Esophagus muscularis mucosa (tissue), 3 donors: ENCODE measurements around the gene NUP54.

Source experiments
- POLR2A ChIP-seq: fragments of 450-650 bp; IDR thresholded peaks from one replicate; pipeline ENCODE4 v1.6.1; 2017; ENCODE audit warnings: antibody characterized with exemption, moderate library complexity, mild to moderate bottlenecking, low read depth
- TF ChIP-seq, protein P1 (sequence below), 3 experiments: fragments of 200-600 bp in 2 of 3; fragments of 450-650 bp in 1 of 3; sonication (generic) in 2 of 3; IDR thresholded peaks; one replicate each; pipeline ENCODE4 v1.5.1; 2017 to 2019; ENCODE audit warnings: antibody characterized with exemption in 3 of 3, mild to moderate bottlenecking in 2 of 3, moderate library complexity in 1 of 3

DNA sequence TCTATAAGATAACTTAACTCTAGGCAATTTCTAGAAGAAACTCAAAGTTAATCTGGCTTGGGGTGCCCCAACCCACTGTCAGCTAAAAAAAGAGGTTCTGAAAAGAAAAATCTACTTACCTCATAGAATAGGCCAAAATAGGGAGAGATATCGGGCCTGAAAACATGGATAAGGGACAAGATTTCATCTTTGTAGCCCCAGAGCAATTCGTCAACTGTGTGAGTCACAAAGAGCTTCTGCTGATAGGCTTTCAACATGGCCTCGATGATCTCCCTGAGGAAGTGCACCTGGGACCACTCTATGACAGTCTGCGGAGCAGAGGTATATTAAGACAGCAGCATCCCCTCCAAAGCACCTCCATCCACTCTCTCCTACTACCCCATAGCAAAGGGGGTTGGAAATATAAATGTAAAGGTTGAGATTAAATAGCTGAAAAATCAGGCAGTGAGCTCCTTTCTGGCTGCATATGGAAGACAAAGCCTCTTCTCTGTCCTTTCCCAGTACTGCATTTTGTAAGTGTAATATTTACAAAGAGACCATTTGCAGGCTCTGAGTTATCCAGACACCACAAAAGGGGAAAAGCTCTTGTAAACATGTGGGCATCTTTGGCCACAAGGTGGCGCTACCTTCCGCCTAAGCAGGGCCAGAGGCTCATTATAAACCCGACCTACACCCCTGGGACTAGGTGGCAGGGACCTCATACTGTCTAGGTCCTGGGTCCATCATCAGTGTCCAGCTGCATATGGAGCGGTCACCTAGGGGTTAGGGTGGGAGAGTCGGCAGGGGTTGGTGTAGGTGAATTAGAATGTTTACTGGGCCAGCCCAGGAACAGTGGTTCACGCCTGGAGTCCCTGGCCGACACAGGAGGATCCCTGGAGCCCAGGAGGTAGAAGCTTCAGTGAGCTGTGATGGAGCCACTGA, 31.5 kb upstream of the NUP54 start:
- TF ChIP-seq, protein P1, sequence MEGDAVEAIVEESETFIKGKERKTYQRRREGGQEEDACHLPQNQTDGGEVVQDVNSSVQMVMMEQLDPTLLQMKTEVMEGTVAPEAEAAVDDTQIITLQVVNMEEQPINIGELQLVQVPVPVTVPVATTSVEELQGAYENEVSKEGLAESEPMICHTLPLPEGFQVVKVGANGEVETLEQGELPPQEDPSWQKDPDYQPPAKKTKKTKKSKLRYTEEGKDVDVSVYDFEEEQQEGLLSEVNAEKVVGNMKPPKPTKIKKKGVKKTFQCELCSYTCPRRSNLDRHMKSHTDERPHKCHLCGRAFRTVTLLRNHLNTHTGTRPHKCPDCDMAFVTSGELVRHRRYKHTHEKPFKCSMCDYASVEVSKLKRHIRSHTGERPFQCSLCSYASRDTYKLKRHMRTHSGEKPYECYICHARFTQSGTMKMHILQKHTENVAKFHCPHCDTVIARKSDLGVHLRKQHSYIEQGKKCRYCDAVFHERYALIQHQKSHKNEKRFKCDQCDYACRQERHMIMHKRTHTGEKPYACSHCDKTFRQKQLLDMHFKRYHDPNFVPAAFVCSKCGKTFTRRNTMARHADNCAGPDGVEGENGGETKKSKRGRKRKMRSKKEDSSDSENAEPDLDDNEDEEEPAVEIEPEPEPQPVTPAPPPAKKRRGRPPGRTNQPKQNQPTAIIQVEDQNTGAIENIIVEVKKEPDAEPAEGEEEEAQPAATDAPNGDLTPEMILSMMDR (IDR thresholded peaks at IDR 0.05): peak; percentile 83 to 92 (median 91)
- TF ChIP-seq POLR2A: no peak
